ENCODE measurements around the gene ANKRD34A.

Gene ANKRD34A

GRCh38 chr1:145956781-145957442 lies 7.5 kb downstream of the ANKRD34A start:
- ChIA-PET POLR2A (interaction anchor here (1.4 to 2.6 kb wide), 8 partner anchors 10 to 98 kb away, joined by 3 to 51 read pairs (median 6); partner anchors contain the start of genes PEX11B, PIAS3 and RBM8A), CTCF (interaction anchor here (0.7 to 3.6 kb wide), 4 partner anchors 23 to 87 kb away, joined by 3 to 15 read pairs (median 4); partner anchors contain the start of gene RBM8A)
- no peaks in the 10 kb centered on the region for H3K36me3 ChIP-seq (ENCODE audit: control insufficient read depth in 2 of 2, insufficient read depth in 1 of 2, low read length in 2 of 2)
- no peaks in the 10 kb centered on the region for H3K9me3 ChIP-seq (ENCODE audit: control insufficient read depth, insufficient read depth, low read depth, low read length)
- H3K4me1 ChIP-seq (ENCODE audit: control insufficient read depth, insufficient read depth, low read length) = peaks cover 6% of the 10 kb centered on the region
- H3K27ac ChIP-seq (ENCODE audit: extremely low read depth, low read depth, low read length) = peak overlapping the region; percentile 49; the same call in 1 of the 2 replicates
- peak overlapping the region; percentile 81 for H3K4me3 ChIP-seq (ENCODE audit: low read depth, low read length)
- TF ChIP-seq ZNF239 (tag by site-specific recombination; IDR thresholded peaks at IDR 0.05) (no peak), ZNF791 (tag by site-specific recombination; IDR thresholded peaks at IDR 0.05) (no peak), HIC1 (tag by site-specific recombination; IDR thresholded peaks at IDR 0.05) (no peak), ZNF449 (tag by site-specific recombination; IDR thresholded peaks at IDR 0.05) (no peak), ZNF394 (tag by site-specific recombination; IDR thresholded peaks at IDR 0.05; ENCODE audit: borderline replicate concordance) (no peak), PRDM4 (tag by site-specific recombination; IDR thresholded peaks at IDR 0.05) (no peak), ZBTB11 (tag by site-specific recombination; conservative IDR thresholded peaks at IDR 0.05; ENCODE audit: low read depth) (no peak), ZNF654 (tag by site-specific recombination; IDR thresholded peaks at IDR 0.05; ENCODE audit: low read depth) (no peak), ZNF169 (tag by site-specific recombination; IDR thresholded peaks at IDR 0.05) (no peak), ZNF274 (IDR thresholded peaks at IDR 0.05; ENCODE audit: low read length) (no peak), ZNF274 (tag by site-specific recombination; IDR thresholded peaks at IDR 0.05; ENCODE audit: borderline replicate concordance) (no peak), ZNF19 (tag by site-specific recombination; IDR thresholded peaks at IDR 0.05; ENCODE audit: low read depth) (no peak), ZNF704 (tag by site-specific recombination; IDR thresholded peaks at IDR 0.05) (no peak), ZNF692 (tag by site-specific recombination; IDR thresholded peaks at IDR 0.05) (no peak), ZNF664 (tag by site-specific recombination; IDR thresholded peaks at IDR 0.05) (peak; percentile 91), ZNF473 (tag by site-specific recombination; IDR thresholded peaks at IDR 0.05) (no peak), ZXDB (tag by site-specific recombination; IDR thresholded peaks at IDR 0.05) (0 out of 2 replicates have a peak, but pooled peaks have one; percentile 5), RBAK (tag by site-specific recombination; IDR thresholded peaks at IDR 0.05) (no peak), FEZF1 (tag by site-specific recombination; IDR thresholded peaks at IDR 0.05) (no peak), OVOL3 (tag by site-specific recombination; IDR thresholded peaks at IDR 0.05) (no peak), ZNF645 (tag by site-specific recombination; IDR thresholded peaks at IDR 0.05) (no peak), ZNF366 (tag by site-specific recombination; conservative IDR thresholded peaks at IDR 0.05) (peak; percentile 59)
